Ammon's horn (tissue), 1 donor: ENCODE data around the gene SYTL2.

Experiments used
- DNase-seq: peaks from one replicate; pipeline ENCODE4 v3.0.0-alpha.2; 2016; ENCODE audit warnings: low spot score

The SYTL2 gene

DNA sequence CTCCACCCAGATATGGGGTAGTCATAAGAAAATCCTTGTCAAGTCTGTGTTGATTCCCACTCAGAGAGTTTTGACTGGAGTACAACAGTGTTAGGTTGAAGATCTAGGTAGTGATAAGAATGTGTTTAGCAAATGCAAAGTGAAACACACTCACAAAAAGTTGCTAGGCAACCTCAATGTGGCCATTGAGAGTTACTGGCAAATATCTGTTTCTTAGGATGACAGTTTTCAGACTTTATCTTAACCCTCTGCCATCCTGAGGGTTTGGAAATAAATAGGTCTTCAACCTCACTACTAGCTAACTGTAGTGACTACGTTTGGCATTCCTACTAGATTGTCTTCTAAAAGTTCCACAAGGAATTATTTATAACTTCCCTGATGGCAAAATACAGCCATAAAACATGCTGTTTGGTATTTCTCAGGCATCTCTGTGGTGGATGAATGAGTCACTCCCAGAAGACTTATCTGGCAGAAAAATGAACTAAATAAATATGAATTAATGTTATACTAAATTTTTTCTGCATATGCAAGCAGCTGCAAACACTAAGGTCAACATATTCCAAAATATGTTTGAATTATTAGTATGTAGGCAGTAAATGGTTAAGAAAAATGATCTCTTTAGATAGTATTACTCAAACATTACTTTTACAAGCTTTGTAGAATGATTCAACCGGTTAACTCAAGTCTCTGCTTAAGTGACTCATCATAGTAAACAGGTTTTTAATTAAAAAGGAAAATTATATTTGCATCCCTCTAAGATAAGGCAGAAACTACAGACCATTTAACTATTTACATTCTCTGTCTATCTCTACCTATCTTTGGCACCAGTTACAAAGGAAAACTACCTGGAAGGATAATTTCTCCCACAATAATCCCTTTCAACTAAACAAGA lies 17.1 kb upstream of the SYTL2 start:
- DNase-seq = no peak

DNA sequence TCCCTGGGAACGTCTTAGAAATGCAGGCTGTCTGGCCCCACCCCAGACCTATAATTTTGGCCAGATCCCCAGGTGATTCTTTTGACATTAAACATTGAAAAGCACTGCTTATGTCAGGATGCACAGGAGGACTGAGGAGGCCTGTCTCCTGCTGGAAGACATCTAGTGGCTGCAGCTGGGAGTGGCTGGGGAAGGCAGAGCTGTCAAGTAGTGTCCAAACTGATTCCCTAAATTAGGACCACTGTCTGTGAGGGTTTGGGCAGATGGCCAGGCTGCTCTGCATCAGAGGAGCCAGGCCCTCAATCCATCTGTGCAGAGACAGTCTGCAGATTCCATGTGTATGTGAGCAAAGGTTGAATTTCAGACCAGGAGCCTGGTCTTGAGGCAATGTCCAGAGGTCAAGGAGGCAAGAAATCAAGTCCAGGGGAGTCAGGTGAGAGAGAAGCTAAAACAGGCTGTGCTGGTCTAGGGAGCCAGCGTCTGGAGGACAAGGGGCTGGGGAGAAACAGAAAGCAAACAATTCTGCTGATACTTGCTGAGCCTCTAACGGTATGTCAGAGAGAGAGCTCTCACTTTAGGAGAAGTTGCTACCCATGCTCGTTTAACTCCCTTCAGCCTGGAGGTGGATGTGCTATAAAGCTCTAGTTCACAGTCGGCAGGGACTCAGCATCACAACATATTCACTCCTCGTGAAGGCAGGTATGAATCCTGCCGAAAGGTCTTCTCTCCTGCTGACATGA lies 15.3 kb upstream of the SYTL2 start:
- DNase-seq = peak; percentile 60

DNA sequence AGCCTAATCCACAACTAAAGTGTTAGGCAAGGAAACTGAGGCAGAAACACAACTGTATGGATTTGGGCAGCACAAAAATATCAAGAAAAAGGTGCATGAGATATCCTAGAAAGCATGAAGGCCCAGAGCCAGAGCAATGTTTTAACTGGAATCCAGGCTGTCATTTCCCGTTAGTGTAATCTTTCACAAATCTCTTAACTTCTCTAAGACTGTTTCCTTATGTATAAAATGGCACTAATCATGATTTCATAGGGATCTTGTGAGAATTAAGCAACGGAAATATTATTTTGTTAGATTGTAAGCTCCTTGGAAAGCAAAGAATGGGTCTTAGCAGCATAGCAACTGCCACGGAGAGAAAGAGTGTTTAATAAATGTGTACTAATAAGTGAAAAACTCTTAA lies 14.7 kb upstream of the SYTL2 start:
- DNase-seq = no peak

DNA sequence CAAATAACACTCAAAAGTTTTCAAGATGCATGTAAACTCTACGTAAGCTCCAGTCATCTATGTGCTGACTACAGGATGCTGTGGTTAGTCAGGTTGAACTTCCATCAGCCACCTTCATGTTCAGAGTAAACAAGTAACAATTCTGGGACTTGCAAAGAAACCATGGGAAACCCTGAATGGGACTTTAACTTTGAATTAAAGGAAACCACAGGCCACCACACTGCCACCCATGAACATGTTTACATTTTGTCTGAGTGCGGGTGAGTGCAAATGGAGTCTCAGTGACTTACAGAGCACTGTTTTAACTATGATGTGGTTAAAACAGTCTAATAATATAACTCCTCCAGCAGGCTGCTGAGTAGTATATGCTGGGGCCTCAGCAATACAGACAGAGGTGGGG lies 12.9 kb upstream of the SYTL2 start:
- DNase-seq = no peak

DNA sequence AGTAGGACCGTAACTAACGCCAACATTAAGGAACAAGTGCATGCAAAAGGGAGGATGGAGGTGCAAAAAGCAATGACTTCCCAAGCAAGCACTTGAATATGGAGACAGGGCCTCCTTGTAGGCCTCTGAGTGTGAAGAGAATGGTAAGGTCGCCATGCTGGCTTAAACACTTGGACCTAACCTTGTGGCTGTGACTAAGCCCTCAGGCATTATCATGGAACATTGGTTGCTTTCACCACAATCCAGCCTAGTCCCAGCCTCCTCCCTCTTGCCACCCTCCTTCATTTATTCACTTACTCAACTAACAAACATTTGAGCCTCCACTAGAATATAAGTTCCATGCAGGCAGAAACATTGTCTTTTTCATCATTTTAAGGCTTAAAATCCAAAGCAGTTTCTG lies 11.9 kb upstream of the SYTL2 start:
- DNase-seq = no peak

DNA sequence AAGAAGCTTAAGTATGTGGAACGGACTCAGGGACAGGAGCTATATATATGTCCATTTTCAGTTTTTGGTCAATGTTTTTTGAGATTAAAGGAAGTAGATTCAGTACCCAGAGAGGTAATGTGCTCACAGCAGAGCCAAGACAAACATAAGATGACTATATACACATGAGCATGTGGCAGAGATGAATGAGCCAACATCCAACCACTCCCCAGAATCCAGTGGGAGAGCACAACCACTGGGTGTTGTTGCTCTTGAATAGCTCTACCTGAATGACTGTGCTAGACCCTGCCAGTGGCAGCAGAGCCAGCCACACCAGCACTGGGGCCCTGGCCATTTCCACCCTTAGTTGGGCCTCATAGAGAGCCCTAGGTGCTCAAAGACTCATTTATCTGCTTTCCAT lies 10.7 kb upstream of the SYTL2 start:
- DNase-seq = no peak

DNA sequence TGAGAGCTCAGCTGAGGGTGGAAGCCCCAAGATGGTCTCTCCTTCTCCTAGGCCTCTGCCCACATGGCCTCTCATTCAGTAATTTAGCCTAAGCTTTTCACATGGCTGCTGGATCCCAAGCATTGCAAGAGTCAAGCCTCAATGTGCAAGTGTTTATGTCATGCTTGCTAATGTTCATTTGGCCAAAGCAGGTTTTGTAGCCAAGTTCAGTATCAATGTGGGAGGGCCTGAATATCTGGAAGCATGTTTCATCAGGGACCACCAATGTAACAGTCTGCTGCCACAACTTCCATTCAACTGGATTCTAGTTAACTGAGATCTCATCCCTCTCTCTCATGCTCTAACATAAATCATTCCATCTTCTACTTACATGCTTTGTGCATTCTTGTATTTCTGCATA lies 8.5 kb upstream of the SYTL2 start:
- no peak for DNase-seq

DNA sequence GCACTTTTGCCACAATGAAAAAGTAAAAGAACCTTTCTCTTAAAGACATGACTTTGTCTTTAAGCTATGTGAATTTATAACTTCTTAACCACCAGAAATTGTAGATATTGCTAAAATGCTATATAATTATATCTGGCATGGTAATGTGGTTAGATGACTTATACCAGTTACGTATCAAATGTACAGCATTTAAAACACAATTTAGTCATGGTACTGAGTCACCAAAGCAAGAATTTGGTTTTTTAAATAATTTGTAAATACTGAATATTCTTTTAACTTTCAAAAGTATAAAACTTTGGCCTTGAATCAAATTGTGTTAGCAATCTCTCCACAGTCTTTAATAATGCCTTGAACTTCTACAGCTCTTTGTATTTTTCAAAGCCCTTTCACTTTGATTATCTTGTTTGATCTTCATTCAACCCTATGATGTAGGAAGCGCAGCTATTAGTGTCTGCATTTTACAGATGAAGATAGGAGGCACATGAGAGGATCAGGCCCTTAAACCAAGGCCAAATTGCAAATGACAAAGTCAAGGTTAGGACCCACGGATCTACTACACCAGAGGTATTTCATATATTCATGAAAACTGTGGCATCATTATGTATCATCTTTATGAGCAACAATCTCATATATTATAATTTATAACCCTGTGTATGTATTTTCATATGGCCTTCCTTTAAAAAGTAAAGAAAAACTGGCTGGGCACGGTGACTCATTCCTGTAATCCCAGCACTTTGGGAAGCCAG lies 4.4 kb upstream of the SYTL2 start:
- DNase-seq = no peak

DNA sequence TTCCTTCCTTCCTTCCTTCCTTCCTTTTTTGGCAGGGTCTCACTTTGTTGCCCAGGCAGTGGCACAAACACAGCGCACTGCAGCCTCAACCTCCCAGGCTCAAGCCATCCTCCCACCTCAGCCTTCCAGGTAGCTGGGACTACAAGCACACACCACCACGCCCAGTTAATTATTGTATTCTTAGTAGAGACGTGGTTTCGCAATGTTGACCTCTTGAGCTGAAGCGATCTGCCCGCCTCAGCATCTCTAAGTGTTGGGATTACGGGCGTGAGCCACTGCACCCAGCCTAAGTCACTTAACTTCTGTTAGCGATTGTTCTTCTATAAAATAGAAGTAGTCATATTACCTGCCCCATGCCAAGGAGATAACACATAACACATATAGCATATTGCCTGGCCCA lies 2.8 kb upstream of the SYTL2 start:
- DNase-seq = no peak

DNA sequence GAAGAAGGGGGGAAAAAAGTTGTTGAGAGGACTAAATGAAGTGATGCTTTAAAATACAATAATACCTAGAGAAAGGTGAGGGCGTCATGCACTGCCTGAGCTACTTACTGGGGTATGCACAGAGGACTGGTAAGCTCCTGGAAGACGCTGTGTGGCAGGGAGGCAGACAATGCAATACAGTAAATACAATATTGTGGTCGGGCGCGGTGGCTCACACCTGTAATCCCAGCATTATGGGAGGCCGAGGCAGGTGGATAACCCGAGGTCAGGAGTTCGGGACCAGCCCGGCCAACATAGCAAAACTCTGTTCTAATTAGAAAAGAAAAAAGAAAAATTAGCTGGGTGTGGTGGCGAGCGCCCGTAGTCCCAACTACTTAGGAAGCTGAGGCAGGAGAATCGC lies 683 bp upstream of the SYTL2 start:
- no peak for DNase-seq

DNA sequence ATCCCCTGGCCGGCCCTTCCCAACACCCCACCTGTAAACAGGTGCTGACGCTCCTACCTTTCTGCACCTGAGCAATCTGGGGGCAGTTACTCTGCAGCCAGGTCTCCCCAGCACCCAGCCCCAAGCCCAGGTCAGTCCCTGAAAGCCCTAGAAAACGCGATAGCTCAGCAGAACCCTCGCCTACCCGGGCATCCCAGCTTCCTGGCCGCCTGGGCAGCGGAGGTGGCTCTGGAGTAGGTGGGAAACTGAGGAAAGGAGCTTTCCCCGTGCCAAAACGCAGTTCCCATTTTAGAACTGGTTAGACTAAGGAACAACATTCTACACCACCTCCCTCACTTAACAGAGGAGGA lies 445 bp downstream of the SYTL2 start:
- no peak for DNase-seq

DNA sequence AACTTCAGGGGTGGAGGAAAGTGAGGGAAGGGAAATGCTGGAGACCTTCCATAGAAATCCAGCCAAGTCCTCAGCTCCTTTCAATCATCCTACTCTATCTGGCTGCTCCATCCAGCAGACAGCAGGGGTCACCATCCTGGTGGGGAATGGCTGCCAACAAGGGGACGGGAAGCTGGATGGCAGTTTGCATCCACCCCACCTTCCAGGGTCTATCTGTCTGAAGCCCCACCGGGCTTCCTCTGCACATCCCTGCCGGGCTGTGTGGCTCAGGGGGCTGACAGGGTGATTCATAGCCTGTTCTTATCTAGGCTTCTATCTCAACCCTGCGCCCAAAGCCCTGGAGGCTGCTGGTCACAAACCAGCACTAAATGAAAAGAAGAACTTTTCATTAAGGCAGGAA lies 1.1 kb downstream of the SYTL2 start:
- peak; percentile 38 for DNase-seq

DNA sequence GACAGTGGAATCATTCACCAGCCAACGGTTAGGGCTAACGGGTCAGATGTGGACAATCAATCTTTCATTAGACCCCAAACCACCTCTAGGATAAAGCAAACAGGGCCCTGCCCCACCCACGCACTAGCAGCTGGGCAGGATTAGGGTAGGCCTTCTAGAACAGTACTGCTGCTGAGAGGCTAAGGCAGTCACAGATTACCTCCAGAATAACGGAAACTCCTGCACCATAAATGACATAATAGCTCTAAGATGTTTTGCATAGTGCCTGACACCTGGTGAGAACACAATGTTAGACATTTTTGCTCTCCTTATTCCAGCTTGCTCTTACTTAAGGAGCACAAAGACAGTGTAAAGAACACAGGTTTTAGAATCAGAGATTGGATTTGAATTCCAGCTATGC lies 1.8 kb downstream of the SYTL2 start:
- no peak for DNase-seq

DNA sequence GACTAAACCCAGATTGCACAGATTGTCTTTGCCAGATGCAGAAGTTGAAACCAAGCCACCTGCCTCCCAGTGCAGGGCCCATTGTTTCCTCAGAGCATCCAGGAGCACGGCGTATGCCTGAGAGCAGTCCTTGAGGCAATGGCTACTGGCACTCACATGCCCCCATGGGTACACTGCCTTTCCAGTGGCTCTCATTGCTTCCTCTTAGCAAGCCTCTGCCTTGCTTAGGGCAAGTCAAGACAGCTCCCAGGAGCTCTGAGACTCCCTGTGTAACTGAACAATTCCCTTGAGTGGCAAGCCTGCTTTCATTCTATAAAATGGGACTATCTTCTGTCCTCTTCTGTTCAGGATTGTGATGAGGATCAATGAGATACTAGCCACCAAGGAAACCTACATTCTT lies 4.1 kb downstream of the SYTL2 start:
- no peak for DNase-seq

DNA sequence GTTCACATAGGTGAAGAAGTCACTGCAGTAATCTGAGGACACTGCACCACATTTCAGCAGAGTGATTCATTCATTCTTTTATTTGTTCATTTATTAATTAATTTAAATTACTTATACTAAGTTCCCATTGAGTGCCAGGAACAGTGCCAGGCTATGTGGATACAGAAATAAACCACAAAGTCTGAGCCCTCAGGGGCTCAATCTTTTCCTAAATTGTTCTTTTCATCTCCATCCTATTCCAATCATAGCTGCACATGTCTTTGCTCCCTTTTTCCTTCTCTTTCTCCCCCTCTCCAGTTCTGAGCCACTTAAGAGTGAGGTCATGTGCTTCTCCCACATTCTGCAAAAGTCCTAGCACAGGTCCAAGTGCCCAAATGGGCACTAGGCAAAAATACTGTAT lies 4.9 kb downstream of the SYTL2 start:
- no peak for DNase-seq

DNA sequence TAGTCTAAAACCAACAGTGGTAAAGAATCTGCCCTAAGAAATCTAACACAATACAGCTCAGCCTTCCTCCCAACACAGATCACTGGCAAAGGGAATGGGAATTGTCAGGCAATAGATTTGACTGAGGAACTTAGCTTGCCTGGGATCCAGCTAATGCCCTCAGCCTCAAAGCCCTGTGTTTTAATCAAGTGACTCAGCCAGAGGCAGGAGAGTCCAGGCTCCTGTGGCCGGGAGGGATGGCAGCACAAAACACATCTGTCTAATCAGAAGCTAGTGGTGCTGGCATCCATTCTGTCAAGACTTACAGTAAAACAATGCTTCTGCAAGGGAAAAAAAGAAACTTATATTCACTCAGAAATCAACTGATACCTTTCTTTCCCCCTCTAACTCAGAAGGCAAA lies 5.6 kb downstream of the SYTL2 start:
- DNase-seq = no peak

DNA sequence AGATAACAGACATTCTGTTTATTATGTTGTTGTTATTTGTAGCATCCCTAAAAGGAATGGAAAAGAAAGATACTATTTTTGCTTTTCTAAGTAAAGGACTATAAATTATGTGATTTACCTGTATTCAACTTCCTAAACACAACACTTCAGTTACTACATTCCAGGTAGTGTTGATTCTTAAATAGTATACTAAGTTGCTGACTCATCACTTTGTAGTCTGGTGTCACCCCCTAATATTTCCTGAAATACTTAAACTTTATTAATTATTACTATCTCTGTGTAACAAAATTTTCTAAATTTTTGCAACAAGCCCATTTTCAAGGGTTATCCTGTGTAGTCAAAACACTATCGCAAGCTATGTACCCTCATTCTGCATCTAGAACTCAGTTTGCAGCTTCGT lies 7.0 kb downstream of the SYTL2 start:
- DNase-seq = no peak

DNA sequence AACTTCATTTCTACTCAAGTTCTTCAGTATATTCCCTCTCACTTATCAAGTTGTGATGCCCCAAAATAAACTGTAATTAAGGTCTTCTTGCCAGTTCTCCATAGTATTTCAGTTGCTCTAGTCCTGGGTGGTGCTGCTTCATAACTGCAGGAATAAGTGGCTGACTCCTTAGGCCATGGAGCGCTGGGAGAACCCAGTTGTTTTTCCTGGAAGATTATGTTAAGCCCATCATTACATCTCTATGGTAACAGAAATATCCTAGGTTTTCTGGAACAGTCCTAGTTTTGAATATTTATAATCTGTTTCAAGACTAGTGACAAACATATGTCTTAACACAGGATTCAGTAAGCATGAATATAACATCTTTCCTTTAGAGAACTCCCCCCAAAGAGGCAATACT lies 7.6 kb downstream of the SYTL2 start:
- DNase-seq = no peak

DNA sequence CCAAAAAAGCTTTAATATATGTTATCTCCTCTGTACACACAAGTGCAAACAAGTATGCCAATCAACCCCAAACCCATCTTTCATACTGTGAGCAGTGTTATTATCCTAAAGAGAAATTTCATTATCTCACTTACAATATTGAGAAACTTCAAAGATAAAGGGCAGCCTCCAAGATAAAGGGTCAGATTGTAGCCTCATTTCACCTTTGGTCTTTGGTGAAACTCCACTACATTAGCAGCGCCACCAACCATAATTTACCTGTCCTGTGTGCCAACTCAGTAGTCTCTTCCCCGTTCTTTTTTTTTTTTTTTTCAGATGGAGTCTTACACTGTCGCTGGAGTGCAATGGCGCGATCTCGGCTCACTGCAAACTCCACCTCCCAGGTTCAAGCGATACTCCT lies 9.4 kb downstream of the SYTL2 start:
- no peak for DNase-seq

DNA sequence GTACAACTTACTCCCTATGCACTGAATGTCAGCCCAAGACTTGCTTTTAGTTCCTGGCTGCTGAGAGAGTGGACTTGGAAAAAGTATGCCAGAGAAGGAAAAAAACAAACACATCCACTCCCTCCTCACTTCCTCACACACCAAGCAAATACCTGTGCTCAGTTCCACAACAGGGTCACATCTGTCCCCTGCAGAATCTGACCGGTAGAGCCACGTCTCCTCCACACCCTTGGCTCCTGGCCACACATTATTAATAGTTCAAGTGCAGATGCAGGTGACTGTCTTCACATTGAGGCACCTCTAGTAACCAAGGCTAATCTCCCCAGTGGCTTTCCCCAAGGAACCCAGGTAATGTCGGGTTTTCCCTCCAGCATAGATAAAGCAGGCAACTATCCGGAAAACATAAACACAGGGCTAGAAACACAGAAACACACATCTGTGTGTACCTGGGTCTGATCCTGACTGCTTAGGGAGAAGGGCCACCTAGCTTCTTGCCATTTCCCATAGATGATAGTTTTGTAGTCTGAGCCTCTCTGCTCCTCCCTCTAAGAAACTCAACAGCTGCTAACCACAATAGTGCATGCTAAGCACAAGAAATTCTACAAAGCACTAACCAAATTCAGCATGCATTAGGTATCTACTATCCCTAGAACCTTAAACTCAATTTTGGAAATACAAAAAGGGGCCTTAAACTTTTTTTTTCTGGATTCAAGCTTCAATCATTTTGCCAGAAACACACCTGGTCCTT lies 10.2 kb downstream of the SYTL2 start:
- no peak for DNase-seq

DNA sequence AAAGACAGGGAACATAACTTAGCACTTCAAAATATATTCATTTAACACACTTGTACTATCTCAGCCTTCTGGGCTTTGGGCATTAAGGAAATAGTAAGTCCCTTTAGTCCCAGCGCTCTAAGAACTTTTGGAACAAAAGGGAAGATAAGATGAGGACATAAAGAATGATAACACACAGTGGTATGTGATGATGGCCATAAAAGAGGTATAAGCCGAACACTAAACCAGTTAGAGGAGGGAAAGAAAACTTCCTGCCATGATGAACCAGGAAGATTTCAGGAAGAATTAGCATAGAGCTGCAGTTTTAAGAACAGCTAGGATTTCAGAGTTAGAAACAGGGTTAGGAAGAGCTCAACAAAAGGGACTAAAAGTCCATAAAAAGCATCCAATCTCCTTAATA lies 11.8 kb downstream of the SYTL2 start:
- DNase-seq = no peak

DNA sequence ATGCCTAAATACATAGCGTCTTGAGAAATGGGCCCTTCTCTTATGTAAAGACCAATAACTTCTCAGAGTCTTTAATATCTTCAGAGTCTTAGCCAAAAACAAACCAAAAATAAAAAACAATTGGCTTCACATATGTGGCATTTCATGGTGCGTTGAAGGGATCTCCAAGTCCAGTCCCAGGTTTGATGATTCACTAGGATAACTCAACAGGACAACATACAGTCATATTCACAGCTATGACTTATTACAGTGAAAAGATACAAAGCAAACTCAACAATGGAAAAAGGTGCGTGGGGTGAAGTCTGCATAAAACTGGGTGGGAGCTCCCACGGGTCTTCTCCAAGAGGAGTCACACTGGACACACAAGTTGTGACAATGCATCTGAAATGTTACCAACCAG lies 12.6 kb downstream of the SYTL2 start:
- DNase-seq = no peak
